GM19438 (cell line): ENCODE data around the gene ZNF195.
"Not testable (repeated sequence)": the region's sequence is repeated elsewhere in the genome, so short reads cannot be mapped to it uniquely, and the experiment has no call there.

Source experiments
- ATAC-seq: cut with Tn5 transposase; IDR thresholded peaks from one replicate; pipeline ENCODE4 v1.9.1; 2021; ENCODE audit warnings: low read depth; ENCODE audit not compliant: unreplicated experiment

ZNF195 gene

DNA sequence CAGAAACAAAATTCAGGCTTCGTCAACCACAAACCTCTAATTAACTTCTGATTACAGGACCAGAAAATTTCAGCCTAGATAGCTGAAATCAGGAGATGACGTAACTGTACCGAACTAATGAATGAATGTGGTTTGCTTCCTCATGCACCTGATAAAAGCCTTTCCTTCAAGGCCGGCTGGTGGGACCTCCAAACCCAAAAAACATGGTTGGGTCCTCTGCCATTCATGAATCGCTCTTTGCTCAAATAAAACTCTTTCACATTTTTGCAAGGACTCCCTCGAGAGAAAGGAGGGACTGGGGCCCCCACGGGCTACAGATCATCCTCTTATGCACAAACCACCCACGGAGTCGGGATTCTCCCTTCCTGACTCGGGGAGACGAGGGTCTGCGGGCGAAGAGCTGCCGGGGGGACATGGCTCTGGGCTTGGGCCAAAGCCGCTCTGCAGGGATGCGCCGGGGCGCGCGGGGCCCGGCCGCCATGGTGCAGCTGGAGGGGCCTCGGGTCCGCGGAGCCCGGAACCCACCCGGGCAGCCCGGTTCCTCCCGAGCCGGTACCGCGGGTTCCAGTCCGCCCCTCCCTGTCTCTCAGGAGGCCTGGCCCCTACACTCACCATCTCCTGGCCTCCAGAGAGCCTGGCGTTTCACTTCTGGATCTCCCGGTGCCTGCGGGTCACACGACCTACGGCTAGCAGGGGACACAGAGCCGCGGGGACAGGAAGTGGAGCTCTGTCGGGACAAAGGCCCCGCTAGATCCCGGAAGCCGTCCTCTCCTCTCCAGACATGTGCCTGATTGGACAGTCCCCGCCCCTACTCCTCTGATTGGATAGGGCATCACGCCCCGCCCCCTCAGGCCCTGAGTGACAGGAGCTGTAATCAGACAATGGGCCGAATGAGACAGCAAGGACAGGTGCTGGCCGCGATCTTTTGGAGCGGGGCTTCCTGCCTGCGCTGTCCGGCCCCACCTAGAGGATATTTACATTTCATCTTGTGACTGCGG, at the start of gene ZNF195:
ZNF195 (minus strand) TSS at position 721 of the 998 bp plus-strand sequence; CDS start at position 615, 106 bp downstream.
- peak; percentile 100 for ATAC-seq

DNA sequence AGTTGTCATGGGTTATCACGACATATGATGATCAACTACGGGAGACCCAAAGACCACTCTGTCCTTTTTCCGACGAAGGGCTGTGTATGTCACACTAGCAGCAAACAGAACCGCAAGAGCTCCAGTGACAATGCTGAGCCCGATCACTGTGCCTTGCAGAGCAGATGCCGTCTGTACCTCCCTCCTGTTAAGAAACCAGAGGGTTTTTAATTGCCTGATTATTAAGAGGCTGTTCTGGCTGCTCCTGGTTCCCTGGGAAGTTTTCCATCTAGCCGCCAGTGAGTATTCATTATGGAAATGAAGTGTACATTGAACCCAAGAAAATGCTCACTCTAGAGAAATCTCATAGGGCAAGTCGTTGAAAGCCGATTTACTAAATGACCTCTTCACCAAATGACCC, 49.1 kb upstream of the ZNF195 start:
- ATAC-seq: not testable (repeated sequence)

DNA sequence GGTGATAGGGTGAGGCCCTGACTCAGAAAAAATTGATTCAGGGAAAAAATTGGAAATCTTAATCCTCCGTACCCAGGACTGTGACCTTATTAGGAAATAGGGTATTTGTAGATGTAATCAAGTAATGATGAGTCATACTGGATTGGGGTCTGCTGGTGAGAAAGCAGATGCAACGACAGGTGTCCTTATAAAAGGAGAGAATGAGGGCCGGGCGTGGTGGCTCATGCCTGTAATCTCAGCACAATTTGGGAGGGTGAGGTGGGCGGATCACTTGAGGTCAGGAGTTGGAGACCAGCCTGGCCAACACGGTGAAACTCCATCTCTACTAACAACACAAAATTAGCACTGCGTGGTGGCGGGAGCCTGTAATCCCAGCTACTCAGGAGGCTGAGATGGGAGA, 47.6 kb upstream of the ZNF195 start:
- ATAC-seq: not testable (repeated sequence)

DNA sequence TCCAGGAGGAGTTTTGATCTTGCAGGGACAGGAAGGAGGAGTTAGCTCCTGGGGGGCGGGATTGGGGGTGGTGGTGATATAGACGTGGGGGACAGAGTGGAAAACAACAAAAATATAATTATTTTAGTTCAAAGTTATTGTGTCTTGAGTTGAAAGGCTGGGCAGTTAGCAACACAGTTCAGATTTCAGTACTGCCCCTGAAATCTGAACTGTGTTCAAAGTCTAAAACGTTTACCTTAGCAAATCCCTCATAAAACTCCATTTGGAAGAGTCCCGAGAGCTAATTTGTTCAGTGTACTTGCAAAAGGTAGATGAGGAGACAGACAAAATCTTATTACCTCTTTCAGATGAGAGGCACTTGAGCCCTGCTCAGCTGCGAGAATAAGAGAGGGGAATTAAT, 45.0 kb upstream of the ZNF195 start:
- not testable (repeated sequence) for ATAC-seq

DNA sequence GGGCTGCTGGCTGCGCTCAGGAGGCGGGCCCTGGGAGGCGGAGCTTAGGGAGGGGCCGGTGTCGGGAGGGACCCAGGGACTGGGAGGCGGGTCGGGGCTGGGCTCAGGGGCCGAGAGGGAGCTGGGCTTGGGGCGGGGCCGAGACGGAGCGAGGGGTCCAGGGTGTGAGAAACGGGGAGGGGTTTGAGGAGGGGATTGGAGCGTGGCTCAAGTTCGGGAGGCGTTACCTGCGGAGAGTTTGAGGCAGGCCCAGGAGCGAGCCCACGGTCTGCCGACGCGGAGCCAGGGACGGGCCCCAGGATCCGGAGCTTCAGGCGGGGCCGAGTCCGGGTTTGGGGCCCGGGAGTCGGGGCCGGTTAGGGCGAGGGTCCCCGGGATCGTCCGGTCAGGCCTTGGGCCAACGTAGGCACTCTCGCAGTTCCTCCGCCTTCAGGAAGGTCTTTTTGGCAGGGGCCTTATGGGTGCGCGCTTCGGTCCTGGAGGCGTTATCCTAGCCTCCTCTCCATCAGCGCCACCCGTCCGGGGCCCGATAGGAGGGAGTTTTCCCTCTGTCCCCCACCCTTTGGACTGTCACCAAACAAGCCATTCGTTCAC, 44.3 kb upstream of the ZNF195 start:
- not testable (repeated sequence) for ATAC-seq

DNA sequence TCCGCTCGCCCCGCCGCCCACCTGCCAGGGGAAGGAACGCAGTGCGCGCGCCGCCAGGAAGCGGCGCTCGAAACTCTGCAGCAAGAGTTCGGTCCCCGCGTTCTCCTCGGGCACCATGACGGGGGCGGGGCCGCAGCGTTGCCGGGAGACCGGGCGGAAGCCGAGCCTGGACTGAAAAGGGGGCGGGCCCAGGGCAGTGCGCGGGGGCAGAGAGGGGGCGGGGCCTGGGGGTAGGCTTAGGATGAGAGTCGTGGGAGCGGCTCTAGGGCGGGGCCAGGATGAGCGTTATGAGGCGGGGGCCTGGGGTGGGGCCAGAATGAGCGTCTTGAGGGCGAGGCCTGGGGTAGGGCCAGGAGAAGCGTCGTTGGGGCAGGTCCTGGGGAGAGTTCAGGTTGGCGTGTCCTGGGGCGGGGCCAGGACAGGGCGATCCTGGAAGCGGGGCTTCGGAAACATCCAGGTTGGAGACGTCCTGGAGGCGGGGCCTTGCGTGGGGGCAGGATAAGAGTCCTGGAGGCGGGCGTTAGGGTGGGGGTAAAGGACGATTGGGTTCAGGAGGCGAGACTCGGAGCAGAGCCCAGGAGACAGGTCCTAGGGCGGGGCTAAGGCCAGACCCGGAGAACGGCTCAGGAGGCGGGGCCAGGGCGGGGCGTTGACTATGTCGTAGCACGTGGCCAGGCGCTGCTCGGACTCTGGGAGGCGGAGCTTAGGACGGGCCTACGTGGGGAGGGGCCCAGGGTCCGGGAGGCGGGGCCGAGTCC, 43.6 kb upstream of the ZNF195 start:
- peak; percentile 96 for ATAC-seq

DNA sequence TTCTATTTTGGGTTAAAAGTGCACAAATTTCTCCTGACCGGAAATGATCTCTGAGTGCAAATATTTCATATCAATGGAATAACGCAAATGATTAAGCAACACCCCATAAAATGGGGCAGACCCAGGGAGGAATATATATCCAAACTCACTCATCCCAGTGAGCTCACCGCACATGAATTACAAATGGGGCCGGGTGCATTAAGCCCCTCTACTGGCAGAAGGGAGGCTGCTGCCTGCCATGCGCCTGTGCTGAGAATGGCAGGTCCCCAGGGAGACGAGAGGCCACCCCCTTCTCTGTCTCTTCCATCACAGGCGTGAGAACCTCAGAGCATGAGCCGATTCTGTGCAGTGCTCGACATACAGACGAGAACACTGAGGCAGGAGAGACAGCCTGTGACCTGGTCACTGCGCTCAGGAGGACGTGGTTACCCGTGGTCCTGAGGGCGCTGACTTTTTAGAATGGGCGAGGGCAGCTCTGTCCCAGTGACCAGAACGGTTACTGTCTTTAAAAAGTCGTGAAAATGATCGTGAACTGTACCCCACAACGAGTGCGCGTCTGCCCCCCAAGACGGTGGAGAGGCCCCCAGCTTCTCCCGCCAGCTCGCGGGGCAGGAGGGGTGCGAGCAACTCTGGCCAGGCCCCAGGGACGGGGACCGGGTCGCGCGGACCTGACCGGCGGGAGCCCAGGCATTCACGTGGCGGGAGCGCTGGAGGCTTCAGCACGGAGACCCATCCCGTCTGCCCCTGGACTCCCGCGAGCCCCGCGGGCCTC, 42.8 kb upstream of the ZNF195 start:
- ATAC-seq: not testable (repeated sequence)

DNA sequence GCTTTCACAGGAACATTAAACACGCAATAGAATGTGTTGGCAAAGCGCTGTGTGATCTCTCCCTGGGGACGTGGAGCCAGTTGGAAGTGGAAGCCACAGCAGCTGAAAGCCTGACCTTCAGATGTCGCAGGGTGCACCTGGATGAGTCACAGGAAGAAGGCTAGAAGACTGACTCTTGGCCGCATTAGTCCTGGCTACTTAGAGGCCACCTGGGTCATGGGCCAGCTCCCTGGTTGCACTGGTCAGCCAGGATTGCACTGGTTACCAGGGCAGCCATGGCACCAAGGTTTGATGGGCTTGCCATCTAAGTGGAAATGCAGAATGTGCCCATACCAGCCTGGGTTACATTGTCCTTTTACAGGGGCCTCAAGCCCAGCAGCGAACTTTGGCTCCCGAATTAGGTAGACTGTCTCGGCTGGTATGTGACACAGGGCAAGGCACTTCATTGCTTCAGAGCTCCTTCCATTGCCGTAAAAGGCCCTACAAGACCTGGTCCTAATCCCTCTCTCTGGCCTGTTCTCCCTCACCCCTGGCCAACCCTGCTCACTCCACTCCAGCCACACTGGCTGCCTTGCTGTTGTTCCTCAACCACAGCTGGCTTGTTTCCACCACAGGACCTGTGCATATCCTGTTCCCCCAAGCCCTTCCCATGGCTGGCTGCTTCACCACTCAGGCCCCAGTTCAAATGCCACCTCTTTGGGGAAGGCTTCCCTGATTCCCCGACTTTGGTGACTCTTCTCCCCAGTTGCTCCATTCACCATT, 41.5 kb upstream of the ZNF195 start:
- not testable (repeated sequence) for ATAC-seq

DNA sequence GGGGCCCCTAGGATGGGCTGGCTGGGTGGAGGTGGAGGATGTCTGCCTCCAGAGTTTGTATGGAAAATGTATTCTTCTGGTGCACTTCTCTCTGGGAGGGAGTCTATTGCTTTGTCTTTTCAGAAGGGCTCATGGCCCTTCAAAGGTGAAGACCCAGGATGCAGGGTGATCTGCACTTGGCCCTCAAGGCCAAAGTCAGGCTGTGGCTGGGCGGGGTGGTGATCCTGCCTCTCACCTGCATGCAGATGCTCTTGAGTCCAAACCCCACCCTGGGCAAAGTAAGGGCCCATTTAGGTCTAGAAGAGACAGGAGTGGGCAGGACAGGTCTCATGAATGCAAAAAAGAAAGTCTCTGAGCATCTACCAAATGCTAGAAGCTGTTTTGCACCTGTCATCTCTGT, 40.5 kb upstream of the ZNF195 start:
- ATAC-seq: not testable (repeated sequence)

DNA sequence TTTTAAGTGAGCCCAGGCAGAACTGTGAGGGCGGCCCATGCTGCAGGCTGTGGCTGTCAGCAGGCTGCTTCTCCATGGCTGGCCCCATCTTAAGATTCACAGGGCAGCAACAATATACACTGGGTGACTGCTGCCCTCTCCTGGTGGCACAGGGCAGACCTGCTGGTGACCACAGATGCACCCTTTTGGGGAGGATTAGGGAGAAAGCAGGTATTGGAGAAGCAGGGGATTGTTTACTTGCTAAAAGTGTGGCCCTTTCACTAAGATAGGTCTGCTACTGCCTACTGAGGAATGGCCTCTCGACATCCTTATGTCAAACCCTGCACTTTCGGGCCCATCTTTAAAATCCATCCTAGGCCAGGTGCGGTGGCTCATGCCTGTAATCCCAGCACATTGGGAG, 38.1 kb upstream of the ZNF195 start:
- not testable (repeated sequence) for ATAC-seq

DNA sequence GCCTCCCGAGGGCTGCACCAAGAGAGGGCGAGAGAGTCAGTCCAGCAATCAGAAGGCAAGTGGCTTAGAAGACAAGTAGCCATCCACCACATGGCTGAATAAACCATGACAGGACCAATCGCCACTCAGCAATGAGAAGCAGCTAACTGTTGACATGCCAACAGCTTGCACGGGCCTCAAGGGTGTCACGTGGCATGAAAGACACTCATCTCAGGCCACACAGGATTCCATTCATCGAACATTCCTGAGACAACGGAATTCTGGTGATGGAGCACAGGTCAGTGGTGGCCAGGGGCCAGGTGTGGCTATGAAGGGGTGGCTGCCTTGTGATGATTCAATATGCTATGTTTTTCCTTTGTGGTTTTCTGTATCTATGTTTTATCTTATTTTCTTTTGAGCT, 36.4 kb upstream of the ZNF195 start:
- not testable (repeated sequence) for ATAC-seq

DNA sequence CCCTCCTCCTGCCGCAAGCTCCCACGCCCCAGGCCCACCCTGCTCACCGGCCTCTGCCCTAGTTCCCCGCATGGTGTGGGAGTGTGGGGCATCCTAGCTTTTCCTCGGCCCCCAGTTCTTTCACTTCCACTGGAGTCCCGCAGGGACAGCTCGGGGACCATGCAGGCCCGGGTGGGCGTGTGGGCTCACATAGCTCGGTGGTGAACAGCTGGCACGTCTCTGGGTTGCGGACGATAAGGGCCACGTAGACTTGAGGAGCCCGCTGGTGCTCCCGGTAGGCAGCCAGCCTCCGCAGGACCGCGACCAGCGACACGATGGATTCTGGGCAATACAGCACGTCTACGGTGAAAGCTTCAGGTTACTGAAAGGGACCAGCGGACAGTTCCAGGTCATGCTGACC, 34.7 kb upstream of the ZNF195 start:
- not testable (repeated sequence) for ATAC-seq

DNA sequence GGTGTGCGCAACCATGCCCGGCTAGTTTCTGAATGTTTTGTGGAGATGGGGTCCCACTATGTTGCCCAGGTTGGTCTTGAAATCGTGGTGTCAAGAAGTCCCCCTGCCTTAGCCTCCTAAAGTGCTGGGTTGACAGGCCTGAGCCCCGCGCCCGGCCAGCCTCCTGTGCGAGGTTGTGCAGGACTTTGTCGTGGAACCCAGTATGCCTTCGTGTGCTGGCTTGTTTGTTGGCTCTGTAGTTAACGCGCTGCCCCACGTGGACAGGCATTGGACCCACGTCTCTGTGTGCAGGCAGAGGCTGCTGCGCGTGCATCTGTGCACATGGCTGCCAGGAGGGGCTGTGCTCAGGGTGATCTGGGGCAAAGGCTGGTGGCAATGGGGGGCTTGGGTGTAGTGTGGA, 33.9 kb upstream of the ZNF195 start:
- ATAC-seq: no peak

DNA sequence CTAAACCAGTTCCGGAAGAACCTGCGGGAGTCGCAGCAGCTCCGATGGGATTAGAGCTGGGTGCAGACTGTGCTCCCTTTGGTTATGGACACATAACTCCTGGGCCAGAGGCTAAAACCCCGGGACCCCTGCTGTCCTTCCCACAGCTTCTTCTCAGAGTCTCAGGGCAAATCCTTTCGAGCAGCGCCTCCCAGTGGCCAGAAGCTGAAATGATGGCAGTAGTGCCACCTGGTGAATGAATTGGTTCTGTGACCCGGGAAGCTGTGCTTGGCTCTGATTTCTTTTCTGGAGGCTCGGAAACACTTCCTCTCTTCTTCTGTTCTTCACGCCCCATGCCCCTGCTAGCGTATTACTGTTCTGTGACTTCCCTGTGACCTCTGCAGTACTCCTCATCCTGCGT, 29.8 kb upstream of the ZNF195 start:
- not testable (repeated sequence) for ATAC-seq

DNA sequence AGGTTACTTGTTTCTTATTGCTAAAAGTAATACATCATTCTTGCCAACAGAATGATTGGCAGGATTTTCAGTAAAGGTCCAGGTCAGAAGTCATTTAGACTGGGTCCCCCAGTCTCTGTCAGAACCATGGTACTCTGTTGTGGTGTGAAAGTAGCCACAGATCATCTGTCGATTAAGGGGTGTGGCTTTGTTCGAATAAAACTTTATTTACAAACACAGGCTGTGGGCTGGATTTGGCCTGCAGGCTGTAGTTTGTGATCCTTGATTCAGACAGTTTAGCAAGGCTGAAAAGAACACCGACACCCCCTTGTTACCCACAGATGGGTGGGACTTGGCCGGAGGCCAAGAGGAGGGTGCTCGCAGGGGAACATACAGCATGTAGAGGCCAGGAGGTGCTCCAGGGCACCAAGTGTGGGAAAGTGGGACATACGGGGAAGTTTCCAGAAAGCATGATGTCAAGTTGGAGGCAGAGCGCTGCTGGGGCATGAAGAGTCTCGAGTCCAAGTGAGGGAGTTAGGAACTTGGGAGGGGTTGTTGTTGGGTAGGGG, 29.2 kb upstream of the ZNF195 start:
- not testable (repeated sequence) for ATAC-seq

DNA sequence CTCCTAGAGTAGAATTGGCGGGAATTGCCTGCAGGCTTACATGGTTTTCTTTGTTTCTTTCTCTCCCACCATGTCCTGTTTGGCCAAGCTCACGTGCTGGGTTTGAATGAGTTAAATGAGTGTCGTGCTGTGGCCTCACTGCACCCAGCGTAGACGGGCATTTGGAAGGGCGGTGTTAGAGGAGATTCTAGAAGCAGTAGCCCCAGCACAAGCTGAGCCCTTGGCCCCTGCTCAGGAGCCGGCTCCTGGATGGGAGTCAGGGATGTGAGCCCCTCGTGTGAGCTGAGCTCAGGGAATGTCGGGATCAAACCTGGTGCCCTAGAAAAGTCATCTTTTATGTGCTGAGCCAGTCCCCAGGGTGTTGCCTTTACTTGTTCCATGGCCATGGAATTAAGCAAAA, 28.0 kb upstream of the ZNF195 start:
- ATAC-seq: not testable (repeated sequence)

DNA sequence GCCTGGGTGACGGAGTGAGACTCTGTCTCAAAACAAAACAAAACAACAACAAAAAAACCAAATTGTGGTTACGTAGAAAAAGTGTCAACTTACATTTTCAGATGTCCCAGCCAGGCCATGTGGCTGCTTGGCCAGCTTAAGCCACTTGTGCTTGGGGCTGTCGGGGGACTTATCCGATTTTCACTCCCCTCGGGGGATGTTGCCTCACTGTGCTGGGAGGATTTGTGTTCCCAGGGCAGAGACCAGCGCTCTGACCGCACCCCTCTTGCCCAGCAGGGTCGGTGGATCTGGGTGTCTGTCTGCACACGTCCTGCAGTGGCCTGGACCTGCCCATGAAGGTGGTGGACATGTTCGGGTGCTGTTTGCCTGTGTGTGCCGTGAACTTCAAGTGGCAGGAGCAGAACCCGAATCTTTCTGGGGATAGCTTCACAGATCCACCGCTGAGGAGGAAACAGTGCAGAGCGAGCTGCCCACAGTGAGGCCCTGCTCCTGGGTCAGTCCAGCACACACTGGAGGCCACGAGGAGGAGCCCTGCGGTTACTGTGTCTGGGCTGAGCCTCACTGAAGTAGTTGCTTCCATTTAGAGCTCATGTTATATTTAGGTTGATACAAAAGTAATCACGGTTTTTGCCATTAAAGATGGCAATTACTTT, 27.4 kb upstream of the ZNF195 start:
- ATAC-seq: not testable (repeated sequence)

DNA sequence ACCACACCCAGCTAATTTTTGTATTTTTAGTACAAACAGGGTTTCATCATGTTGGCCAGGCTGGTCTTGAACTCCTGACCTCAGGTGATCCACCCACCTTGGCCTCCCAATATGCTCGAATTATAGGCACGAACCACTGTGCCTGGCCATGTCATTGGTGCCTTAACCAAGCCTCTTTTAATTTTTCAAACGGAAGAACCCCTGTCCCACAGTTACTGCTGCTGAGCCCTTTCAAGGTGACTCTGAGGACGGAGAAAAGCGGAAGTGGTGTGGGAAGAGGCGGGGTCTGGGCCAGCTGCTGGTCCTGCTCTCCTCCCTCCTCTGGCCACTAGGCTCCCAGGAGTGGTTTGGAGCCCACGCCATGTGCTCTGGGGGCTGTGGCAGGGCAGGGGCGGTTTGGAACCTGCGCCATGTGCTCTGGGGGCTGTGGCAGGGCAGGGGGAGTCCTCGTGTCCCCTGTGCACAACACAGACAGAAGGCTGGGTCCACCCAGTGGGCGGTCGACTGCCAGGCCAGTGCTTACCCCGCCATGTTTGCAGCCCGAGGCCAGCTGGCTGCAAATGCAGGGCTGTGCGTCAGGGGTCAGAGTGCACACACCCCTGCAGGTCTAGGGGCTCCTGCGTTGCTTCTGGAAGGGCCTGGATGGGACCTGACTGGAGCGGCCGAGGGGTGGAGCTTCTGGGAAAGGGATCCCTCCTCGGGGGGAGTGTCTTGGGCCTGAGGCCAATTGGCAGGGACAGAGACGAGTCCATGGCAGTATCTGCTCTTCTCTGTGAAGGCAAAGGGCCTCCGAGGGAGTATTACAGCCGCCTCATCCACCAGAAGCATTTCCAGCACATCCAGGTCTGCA, 25.4 kb upstream of the ZNF195 start:
- ATAC-seq: not testable (repeated sequence)
